ENCODE results near the gene RPL28. TPM values are rescaled to one million over a fixed set of nuclear protein-coding genes. Genes with fewer than 3 reads are reported as not detected.
"Not testable (repeated sequence)": the region's sequence is repeated elsewhere in the genome, so short reads cannot be mapped to it uniquely, and the experiment has no call there.

RPL28 gene
- total RNA-seq, 4 donors from 2014 or later, result 466 to 875 (median 590) TPM

- intact Hi-C loops (cut with DNase I; ENCODE audit: low total_unique reads), result no loop called here
- TF ChIP-seq, protein P1, sequence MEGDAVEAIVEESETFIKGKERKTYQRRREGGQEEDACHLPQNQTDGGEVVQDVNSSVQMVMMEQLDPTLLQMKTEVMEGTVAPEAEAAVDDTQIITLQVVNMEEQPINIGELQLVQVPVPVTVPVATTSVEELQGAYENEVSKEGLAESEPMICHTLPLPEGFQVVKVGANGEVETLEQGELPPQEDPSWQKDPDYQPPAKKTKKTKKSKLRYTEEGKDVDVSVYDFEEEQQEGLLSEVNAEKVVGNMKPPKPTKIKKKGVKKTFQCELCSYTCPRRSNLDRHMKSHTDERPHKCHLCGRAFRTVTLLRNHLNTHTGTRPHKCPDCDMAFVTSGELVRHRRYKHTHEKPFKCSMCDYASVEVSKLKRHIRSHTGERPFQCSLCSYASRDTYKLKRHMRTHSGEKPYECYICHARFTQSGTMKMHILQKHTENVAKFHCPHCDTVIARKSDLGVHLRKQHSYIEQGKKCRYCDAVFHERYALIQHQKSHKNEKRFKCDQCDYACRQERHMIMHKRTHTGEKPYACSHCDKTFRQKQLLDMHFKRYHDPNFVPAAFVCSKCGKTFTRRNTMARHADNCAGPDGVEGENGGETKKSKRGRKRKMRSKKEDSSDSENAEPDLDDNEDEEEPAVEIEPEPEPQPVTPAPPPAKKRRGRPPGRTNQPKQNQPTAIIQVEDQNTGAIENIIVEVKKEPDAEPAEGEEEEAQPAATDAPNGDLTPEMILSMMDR (IDR thresholded peaks at IDR 0.05), result no peak
- no peak for TF ChIP-seq POLR2A (IDR thresholded peaks at IDR 0.05)
- no peak overlapping the region for H3K4me3 ChIP-seq (ENCODE audit: low read depth, poor library complexity, severe bottlenecking)
- WGBS, 2 donors, result 34 to 37% methylated on average over 8 of the region's 8 CpGs
- DNase-seq (ENCODE audit: low spot score in 2 of 2), result no peak
These were observed 60.3 kb downstream of the RPL28 start for GRCh38 chr19:55446060-55446459.

GRCh38 chr19:55447421-55448174, 61.9 kb downstream of the RPL28 start:
- intact Hi-C loops (cut with DNase I; ENCODE audit: low total_unique reads), result no loop called here
- WGBS, 2 donors, result 10 to 13% methylated on average over 16 of the region's 16 CpGs
- peak in 1 of 2 donors; percentile 27 for DNase-seq (ENCODE audit: low spot score in 2 of 2)

DNA sequence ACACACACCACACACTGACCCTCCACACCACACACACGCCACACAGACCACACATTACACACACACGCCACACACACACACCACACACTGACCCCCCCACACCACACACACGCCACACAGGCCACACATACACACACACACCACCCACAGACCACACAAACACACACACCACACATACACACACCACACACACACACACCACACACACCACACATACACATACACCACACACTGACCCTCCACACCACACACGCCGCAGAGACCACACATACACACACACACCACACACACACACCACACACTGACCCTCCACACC, 62.4 kb downstream of the RPL28 start:
- intact Hi-C loops (cut with DNase I; ENCODE audit: low total_unique reads); DNase-seq (ENCODE audit: low spot score in 2 of 2); H3K4me3 ChIP-seq (ENCODE audit: low read depth, poor library complexity, severe bottlenecking): not testable (repeated sequence)
- WGBS, 2 donors, result 65 to 73% methylated on average over 5 of the region's 5 CpGs

More at GRCh38 chr19:55447421-55448174, 61.9 kb downstream of the RPL28 start:
- H3K4me3 ChIP-seq (ENCODE audit: low read depth, poor library complexity, severe bottlenecking), result no peak overlapping the region
- no peak for TF ChIP-seq POLR2A (IDR thresholded peaks at IDR 0.05)
- TF ChIP-seq, protein P1 (IDR thresholded peaks at IDR 0.05), result no peak

DNA sequence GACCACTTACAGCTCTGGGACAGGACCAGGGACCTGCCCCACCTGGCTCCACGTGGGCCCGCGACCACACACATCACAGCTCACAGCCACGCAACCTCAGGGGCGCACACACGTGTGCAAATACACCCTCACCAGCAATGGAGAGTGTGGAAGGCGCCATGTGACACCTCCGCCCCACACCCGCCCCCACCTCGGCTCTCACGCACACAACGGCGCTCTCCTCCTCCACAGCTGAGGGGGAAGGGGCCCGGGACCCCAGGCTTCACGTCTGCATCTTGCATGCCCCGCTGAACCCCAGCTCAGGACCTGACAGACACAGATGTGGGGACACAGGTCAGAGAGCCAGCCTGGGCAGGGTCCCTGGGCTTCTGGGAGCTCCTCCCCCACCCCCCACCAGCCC, 63.7 kb downstream of the RPL28 start:
- WGBS, 2 donors, result 49 to 50% methylated on average over 14 to 16 of the region's 16 CpGs
- TF ChIP-seq, protein P1 (IDR thresholded peaks at IDR 0.05), result no peak
- TF ChIP-seq POLR2A (IDR thresholded peaks at IDR 0.05), result no peak

GRCh38 chr19:55451163-55451964, 65.6 kb downstream of the RPL28 start:
- TF ChIP-seq POLR2A (IDR thresholded peaks at IDR 0.05), result no peak
- TF ChIP-seq, protein P1 (IDR thresholded peaks at IDR 0.05), result no peak
- H3K4me3 ChIP-seq (ENCODE audit: low read depth, poor library complexity, severe bottlenecking), result no peak overlapping the region
- WGBS, 2 donors, result 2 to 3% methylated on average over 50 to 56 of the region's 80 CpGs
- intact Hi-C loops (cut with DNase I; ENCODE audit: low total_unique reads), result no loop called here
- DNase-seq (ENCODE audit: low spot score in 2 of 2), result no peak

More for the DNA sequence above, 63.7 kb downstream of the RPL28 start:
- no peak overlapping the region for H3K4me3 ChIP-seq (ENCODE audit: low read depth, poor library complexity, severe bottlenecking)
- DNase-seq (ENCODE audit: low spot score in 2 of 2), result no peak
- intact Hi-C loops (cut with DNase I; ENCODE audit: low total_unique reads), result no loop called here

GRCh38 chr19:55451965-55452748, 66.4 kb downstream of the RPL28 start:
- intact Hi-C loops (cut with DNase I; ENCODE audit: low total_unique reads), result no loop called here
- 2% methylated on average over 42 to 51 of the region's 57 CpGs for WGBS, 2 donors
- H3K4me3 ChIP-seq (ENCODE audit: low read depth, poor library complexity, severe bottlenecking), result no peak overlapping the region
- TF ChIP-seq, protein P1 (IDR thresholded peaks at IDR 0.05), result no peak
- TF ChIP-seq POLR2A (IDR thresholded peaks at IDR 0.05), result no peak
- DNase-seq (ENCODE audit: low spot score in 2 of 2), result no peak
